Measurements from ENCODE around the gene GOLGB1. TPM values are rescaled to one million over a fixed set of nuclear protein-coding genes. Genes with fewer than 3 reads are reported as not detected.

GOLGB1 gene
- polyA plus RNA-seq, 1 experiment = 17.3 TPM

- no peak for DNase-seq (ENCODE audit: low read depth)
- no peak for TF ChIP-seq CTCF (IDR thresholded peaks at IDR 0.05; ENCODE audit: insufficient read depth, low read depth, low read length)
- CTCF ChIA-PET = no interaction called here
- Histone ChIP-seq H3K27me3 (ENCODE audit: control insufficient read depth, insufficient read depth, low read length) (no peaks in the 10 kb centered on the region), H3K4me3 (ENCODE audit: low read depth, low read length) (no peak overlapping the region), H3K36me3 (ENCODE audit: control insufficient read depth, insufficient read depth, low read length) (peaks cover 3% of the 10 kb centered on the region)
- POLR2A ChIA-PET = no interaction called here
Measured at GRCh38 chr3:121730940-121731687, 18.4 kb downstream of the GOLGB1 start.

DNA sequence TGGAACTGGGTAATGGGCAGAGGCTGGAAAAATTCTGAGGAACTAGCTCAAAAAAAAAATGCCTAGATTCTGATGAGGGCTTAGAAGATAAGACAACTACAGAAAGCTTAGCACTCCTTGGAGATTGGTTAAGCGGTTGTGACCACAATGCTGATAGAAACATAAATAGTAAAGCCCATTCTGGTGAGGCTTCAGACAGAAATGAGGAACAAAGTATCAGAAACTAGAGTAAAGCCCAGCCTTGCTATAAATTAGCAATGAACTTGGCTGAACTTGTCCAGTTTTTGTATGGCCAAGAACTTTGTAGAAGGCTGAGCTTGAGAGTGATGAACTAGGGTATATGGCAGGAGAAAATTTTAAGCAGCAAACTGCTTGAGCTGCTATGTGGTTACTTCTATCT lies 25.4 kb downstream of the GOLGB1 start:
- Histone ChIP-seq H3K4me3 (ENCODE audit: low read depth, low read length) (no peak overlapping the region), H3K27me3 (ENCODE audit: control insufficient read depth, insufficient read depth, low read length) (no peaks in the 10 kb centered on the region), H3K36me3 (ENCODE audit: control insufficient read depth, insufficient read depth, low read length) (peaks cover 9% of the 10 kb centered on the region)
- POLR2A ChIA-PET = no interaction called here
- TF ChIP-seq CTCF (IDR thresholded peaks at IDR 0.05; ENCODE audit: insufficient read depth, low read depth, low read length) = no peak
- no peak for DNase-seq (ENCODE audit: low read depth)
- CTCF ChIA-PET = no interaction called here

DNA sequence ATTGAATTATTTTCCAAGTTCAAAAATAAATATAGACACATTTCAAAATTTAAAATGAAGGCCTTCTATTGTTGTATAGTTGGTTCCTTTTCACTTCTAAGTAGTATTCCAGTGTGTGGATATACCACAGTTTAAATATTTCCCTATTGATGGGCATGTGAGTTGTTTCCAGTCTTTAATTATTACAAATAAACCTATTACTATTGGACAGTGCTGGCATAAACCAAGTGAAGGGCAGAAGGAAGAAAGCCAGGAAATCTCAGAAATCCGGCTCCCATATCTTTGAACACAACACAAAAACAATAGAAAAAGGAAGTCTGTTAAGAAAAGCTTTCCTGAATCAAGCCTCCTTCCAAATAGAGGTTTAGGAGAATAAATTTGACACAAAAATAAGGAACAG lies 26.1 kb downstream of the GOLGB1 start:
- no peak for TF ChIP-seq CTCF (IDR thresholded peaks at IDR 0.05; ENCODE audit: insufficient read depth, low read depth, low read length)
- CTCF ChIA-PET = no interaction called here
- Histone ChIP-seq H3K27me3 (ENCODE audit: control insufficient read depth, insufficient read depth, low read length) (no peaks in the 10 kb centered on the region), H3K36me3 (ENCODE audit: control insufficient read depth, insufficient read depth, low read length) (peaks cover 9% of the 10 kb centered on the region), H3K4me3 (ENCODE audit: low read depth, low read length) (no peak overlapping the region)
- DNase-seq (ENCODE audit: low read depth) = no peak
- POLR2A ChIA-PET = no interaction called here

- POLR2A ChIA-PET = no interaction called here
- TF ChIP-seq CTCF (IDR thresholded peaks at IDR 0.05; ENCODE audit: insufficient read depth, low read depth, low read length) = no peak
- CTCF ChIA-PET = no interaction called here
- H3K4me3 ChIP-seq (ENCODE audit: low read depth, low read length) = no peak overlapping the region
- H3K27me3 ChIP-seq (ENCODE audit: control insufficient read depth, insufficient read depth, low read length) = no peaks in the 10 kb centered on the region
- DNase-seq (ENCODE audit: low read depth) = no peak
- peaks cover 8% of the 10 kb centered on the region for H3K36me3 ChIP-seq (ENCODE audit: control insufficient read depth, insufficient read depth, low read length)
Measured at GRCh38 chr3:121722411-121722810, 27.1 kb downstream of the GOLGB1 start.

GRCh38 chr3:121720163-121720562 lies 29.4 kb downstream of the GOLGB1 start:
- ChIA-PET CTCF (no interaction called here), POLR2A (no interaction called here)
- no peak for DNase-seq (ENCODE audit: low read depth)
- H3K36me3 ChIP-seq (ENCODE audit: control insufficient read depth, insufficient read depth, low read length) = peaks cover 6% of the 10 kb centered on the region
- no peak for TF ChIP-seq CTCF (IDR thresholded peaks at IDR 0.05; ENCODE audit: insufficient read depth, low read depth, low read length)
- no peak overlapping the region for H3K4me3 ChIP-seq (ENCODE audit: low read depth, low read length)
- no peaks in the 10 kb centered on the region for H3K27me3 ChIP-seq (ENCODE audit: control insufficient read depth, insufficient read depth, low read length)

Measured in BJ (cell line).